Naive thymus-derived CD4-positive, alpha-beta T cell (primary cell): Measurements from ENCODE around the gene PDE4C. TPM values are rescaled to one million over a fixed set of nuclear protein-coding genes. Genes with fewer than 3 reads are reported as not detected.

Experiments
- ATAC-seq: fragments of 150-1000 bp; cut with Tn5 transposase; 2 replicates; pipeline ENCODE4 v1.10.0; 2021; ENCODE audit warnings: mild to moderate bottlenecking, moderate library complexity
- CTCF ChIA-PET: fragments of 350-600 bp; sonication (Branson Sonifier 250); formaldehyde crosslinking; loops from one replicate; lab custom pipeline; 2021; ENCODE audit warnings: antibody characterized with exemption; lab: Charles Lee
- POLR2A ChIA-PET: fragments of 350-600 bp; sonication (Branson Sonifier 250); formaldehyde crosslinking; loops from one replicate; lab custom pipeline; 2021; ENCODE audit warnings: antibody characterized with exemption, inconsistent platforms; lab: Charles Lee
- DNase-seq, 9 donors: peaks; one replicate each; pipeline versions ENCODE4 v3.0.0 to v3.0.0-alpha.2; 2020 to 2022; ENCODE audit warnings: mixed read lengths in 1 of 9
- H3K27ac ChIP-seq: one replicate; pipeline ENCODE4 v1.7.0; 2013; ENCODE audit warnings: mild to moderate bottlenecking, low read depth, low read length, moderate library complexity
- H3K27me3 ChIP-seq, 2 donors: one replicate each; pipeline ENCODE4 v1.7.0; 2013; ENCODE audit warnings: low read length in 2 of 2, mild to moderate bottlenecking in 2 of 2, moderate library complexity in 2 of 2; ENCODE audit not compliant: control insufficient read depth in 2 of 2, insufficient read depth in 2 of 2
- H3K36me3 ChIP-seq, 3 experiments: 1 replicate in 2 of 3; 2 replicates in 1 of 3; pipeline ENCODE4 v1.7.0; 2013; ENCODE audit warnings: low read length in 3 of 3, mild to moderate bottlenecking in 3 of 3, moderate library complexity in 1 of 3; ENCODE audit not compliant: insufficient read depth in 3 of 3, control insufficient read depth in 2 of 3
- H3K4me1 ChIP-seq, 2 donors: one replicate each; pipeline ENCODE4 v1.7.0; 2013; ENCODE audit warnings: low read length in 2 of 2, mild to moderate bottlenecking in 2 of 2, moderate library complexity in 1 of 2; ENCODE audit not compliant: control insufficient read depth in 2 of 2, insufficient read depth in 2 of 2
- H3K4me3 ChIP-seq: 2 replicates; pipeline ENCODE4 v1.7.0; 2013; ENCODE audit warnings: mild to moderate bottlenecking, low read length
- H3K9me3 ChIP-seq, 3 experiments: 1 replicate in 2 of 3; 2 replicates in 1 of 3; pipeline ENCODE4 v1.7.0; 2013; ENCODE audit warnings: low read length in 3 of 3; ENCODE audit not compliant: control insufficient read depth in 2 of 3
- H3K27ac Mint-ChIP-seq, 9 donors: one replicate each; pipeline ENCODE4 v1.8.0; 2020 to 2022; ENCODE audit warnings: mixed read lengths in 9 of 9, mild to moderate bottlenecking in 8 of 9, moderate library complexity in 5 of 9, inconsistent platforms in 2 of 9
- H3K27me3 Mint-ChIP-seq, 5 donors: one replicate each; pipeline ENCODE4 v1.8.0; 2021 to 2022; ENCODE audit warnings: mixed read lengths in 5 of 5, mild to moderate bottlenecking in 1 of 5
- H3K36me3 Mint-ChIP-seq, 5 donors: one replicate each; pipeline ENCODE4 v1.8.0; 2020 to 2022; ENCODE audit warnings: mixed read lengths in 5 of 5, mild to moderate bottlenecking in 3 of 5, inconsistent platforms in 1 of 5
- H3K4me1 Mint-ChIP-seq, 7 donors: one replicate each; pipeline ENCODE4 v1.8.0; 2020 to 2022; ENCODE audit warnings: mixed read lengths in 7 of 7, mild to moderate bottlenecking in 3 of 7, inconsistent platforms in 1 of 7
- H3K4me3 Mint-ChIP-seq, 10 donors: one replicate each; pipeline ENCODE4 v1.8.0; 2020 to 2022; ENCODE audit warnings: mild to moderate bottlenecking in 10 of 10, mixed read lengths in 10 of 10, moderate library complexity in 6 of 10, inconsistent platforms in 2 of 10
- H3K9me3 Mint-ChIP-seq, 11 donors: one replicate each; pipeline ENCODE4 v1.8.0; 2020 to 2022; ENCODE audit warnings: mixed read lengths in 11 of 11, mild to moderate bottlenecking in 4 of 11, inconsistent platforms in 1 of 11, moderate library complexity in 1 of 11
- intact Hi-C, 2 donors: fragments of 100-400 bp; cut with micrococcal nuclease; formaldehyde crosslinking; loops; one replicate each; pipeline ENCODE4 v1.15.1; 2023
- polyA plus RNA-seq, 2 donors: library from polyadenylated mRNA; unstranded; fragments of 300-500 nt; fragmentation: Illumina TruSeq; gene quantifications; one replicate each; pipeline ENCODE4 v1.2.3, GENCODE V29; 2021
- total RNA-seq, 6 experiments: library from RNA in 5 of 6; stranded (reverse) in 5 of 6; gene quantifications; 1 replicate in 5 of 6; 2 replicates in 1 of 6; pipeline ENCODE4 v1.2.3 and lab custom pipeline; 2021 to 2026

Gene PDE4C
- total and polyA plus RNA-seq, 7 experiments from 2014 or later: not detected

GRCh38 chr19:18251587-18252369 lies 25.5 kb upstream of the PDE4C start:
- Mint-ChIP-seq H3K36me3 (no peaks in the 10 kb centered on the region), H3K27ac (peak overlapping the region in 2 of 9 donors; percentile 2 to 62), H3K4me3 (no peak overlapping the region), H3K4me1 (peaks cover 0 to 7% (median 5%) of the 10 kb centered on the region in 7 donors), H3K27me3 (peaks cover 22 to 36% (median 34%) of the 10 kb centered on the region in 5 donors), H3K9me3 (no peaks in the 10 kb centered on the region)
- DNase-seq: peak; percentile 65 to 87 (median 77)
- Histone ChIP-seq H3K4me3 (no peak overlapping the region), H3K36me3 (no peaks in the 10 kb centered on the region), H3K4me1 (no peaks in the 10 kb centered on the region), H3K27ac (no peak overlapping the region), H3K27me3 (no peaks in the 10 kb centered on the region), H3K9me3 (no peaks in the 10 kb centered on the region)
- intact Hi-C loops: loop anchor here (1.0 to 2.0 kb wide), 10 partner anchors 43 to 313 kb away; partner anchors contain the start of gene RAB3A (in 1 of the 2)
- ChIA-PET POLR2A (interaction anchor here (1.0 to 1.8 kb wide), 4 partner anchors 17 to 392 kb away, joined by 3 to 6 read pairs (median 4); partner anchors contain the start of genes MPV17L2 and RPL18A), CTCF (interaction anchor here (0.5 to 7.4 kb wide), 25 partner anchors 9 to 747 kb away, joined by 3 to 95 read pairs (median 4); partner anchors contain the start of genes MPV17L2 and RAB3A)
- peak; percentile 90 for ATAC-seq

DNA sequence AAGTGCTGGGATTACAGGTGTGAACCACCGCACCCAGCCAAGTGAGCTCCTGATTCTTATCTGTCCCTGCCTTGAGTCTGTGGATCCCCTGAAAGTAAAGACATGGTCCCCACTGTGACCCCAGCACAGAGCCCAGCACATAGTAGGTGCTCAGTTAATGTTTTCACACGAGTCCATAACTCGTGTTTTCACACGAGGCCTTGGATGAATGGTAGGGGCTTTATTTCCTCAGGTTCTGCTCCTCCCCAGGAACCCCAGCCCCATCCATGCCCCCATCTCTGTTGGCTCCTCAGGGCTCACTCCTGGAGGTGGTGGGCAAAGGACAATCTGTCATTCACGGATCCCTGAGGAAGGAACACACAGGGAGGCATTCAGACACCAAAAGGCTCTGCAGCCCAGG lies 23.6 kb upstream of the PDE4C start:
- ChIA-PET POLR2A (interaction anchor here (1.0 to 1.6 kb wide), 3 partner anchors 27 to 88 kb away, joined by 4 to 5 read pairs (median 4); no protein-coding TSS in a partner anchor), CTCF (interaction anchor here (0.6 to 7.4 kb wide), 6 partner anchors 13 to 313 kb away, joined by 3 to 95 read pairs (median 4); partner anchors contain the start of genes MPV17L2 and RAB3A)
- Mint-ChIP-seq H3K27me3 (peaks cover 22 to 30% (median 29%) of the 10 kb centered on the region in 5 donors), H3K4me1 (peaks cover 0 to 6% (median 4%) of the 10 kb centered on the region in 7 donors), H3K27ac (no peak overlapping the region), H3K4me3 (no peak overlapping the region), H3K36me3 (no peaks in the 10 kb centered on the region), H3K9me3 (no peaks in the 10 kb centered on the region)
- ATAC-seq: no peak
- no peak for DNase-seq
- H3K27me3 ChIP-seq: no peaks in the 10 kb centered on the region
- H3K4me3 ChIP-seq: no peak overlapping the region
- no peaks in the 10 kb centered on the region for H3K4me1 ChIP-seq
- H3K9me3 ChIP-seq: no peaks in the 10 kb centered on the region
- intact Hi-C loops: loop anchor here in 1 of 2 donors (2.0 kb wide), 1 partner anchor 253 kb away; no protein-coding TSS in a partner anchor
- H3K36me3 ChIP-seq: no peaks in the 10 kb centered on the region
- H3K27ac ChIP-seq: no peak overlapping the region

- POLR2A ChIA-PET: no interaction called here
- H3K27ac Mint-ChIP-seq: no peak overlapping the region
Measured at GRCh38 chr19:18245297-18245696, 19.1 kb upstream of the PDE4C start.

DNA sequence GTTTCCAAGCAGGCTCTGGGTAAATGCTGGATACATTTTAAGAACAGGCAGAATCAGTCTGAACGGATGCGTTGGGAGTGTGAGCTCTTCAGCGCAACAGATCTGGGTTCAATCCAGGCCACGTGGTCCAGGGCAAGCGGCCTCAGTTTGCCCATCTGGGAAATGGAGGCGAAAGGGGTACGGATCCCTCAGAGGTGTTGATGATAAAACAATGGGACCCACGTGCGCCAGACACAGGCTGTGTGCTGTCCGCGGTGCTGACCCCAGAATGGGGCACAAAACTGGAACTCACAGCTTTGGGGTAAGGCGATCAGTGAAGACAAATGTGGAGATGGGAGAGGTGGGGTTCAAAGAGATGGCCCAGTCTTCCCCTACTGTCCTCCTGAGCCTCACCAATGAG lies 13.1 kb upstream of the PDE4C start:
- H3K27ac ChIP-seq: no peak overlapping the region
- H3K4me3 Mint-ChIP-seq: no peak overlapping the region
- no peaks in the 10 kb centered on the region for H3K36me3 ChIP-seq
- H3K4me3 ChIP-seq: no peak overlapping the region
- peaks cover 13 to 29% (median 22%) of the 10 kb centered on the region in 5 donors for H3K27me3 Mint-ChIP-seq
- peaks cover 0 to 6% of the 10 kb centered on the region in 2 donors for H3K27me3 ChIP-seq
- H3K27ac Mint-ChIP-seq: no peak overlapping the region
- POLR2A ChIA-PET: no interaction called here
- intact Hi-C loops: no loop called here
- H3K4me1 Mint-ChIP-seq: peaks cover 0 to 2% (median 0%) of the 10 kb centered on the region in 7 donors
- peaks cover 0 to 3% (median 0%) of the 10 kb centered on the region in 5 donors for H3K36me3 Mint-ChIP-seq
- no peaks in the 10 kb centered on the region for H3K9me3 ChIP-seq
- CTCF ChIA-PET: no interaction called here
- peaks cover 0 to 5% (median 0%) of the 10 kb centered on the region in 11 donors for H3K9me3 Mint-ChIP-seq
- DNase-seq (no peak), ATAC-seq (no peak)
- H3K4me1 ChIP-seq: no peaks in the 10 kb centered on the region

More at GRCh38 chr19:18245297-18245696, 19.1 kb upstream of the PDE4C start:
- no peaks in the 10 kb centered on the region for H3K36me3 ChIP-seq
- ATAC-seq (no peak), DNase-seq (no peak)
- CTCF ChIA-PET: interaction anchor here (1.2 kb wide), 1 partner anchor 165 kb away, joined by 6 read pairs; no protein-coding TSS in a partner anchor
- H3K4me1 ChIP-seq: no peaks in the 10 kb centered on the region
- Mint-ChIP-seq H3K27me3 (peaks cover 0 to 4% (median 0%) of the 10 kb centered on the region in 5 donors), H3K9me3 (no peaks in the 10 kb centered on the region), H3K4me3 (no peak overlapping the region), H3K4me1 (peaks cover 0 to 1% (median 0%) of the 10 kb centered on the region in 7 donors), H3K36me3 (no peaks in the 10 kb centered on the region)
- H3K27me3 ChIP-seq: no peaks in the 10 kb centered on the region
- intact Hi-C loops: no loop called here
- H3K4me3 ChIP-seq: no peak overlapping the region
- H3K9me3 ChIP-seq: no peaks in the 10 kb centered on the region
- H3K27ac ChIP-seq: no peak overlapping the region

GRCh38 chr19:18234194-18234593 lies 8.0 kb upstream of the PDE4C start:
- no peak for ATAC-seq
- peaks cover 47 to 65% (median 57%) of the 10 kb centered on the region in 5 donors for H3K27me3 Mint-ChIP-seq

DNA sequence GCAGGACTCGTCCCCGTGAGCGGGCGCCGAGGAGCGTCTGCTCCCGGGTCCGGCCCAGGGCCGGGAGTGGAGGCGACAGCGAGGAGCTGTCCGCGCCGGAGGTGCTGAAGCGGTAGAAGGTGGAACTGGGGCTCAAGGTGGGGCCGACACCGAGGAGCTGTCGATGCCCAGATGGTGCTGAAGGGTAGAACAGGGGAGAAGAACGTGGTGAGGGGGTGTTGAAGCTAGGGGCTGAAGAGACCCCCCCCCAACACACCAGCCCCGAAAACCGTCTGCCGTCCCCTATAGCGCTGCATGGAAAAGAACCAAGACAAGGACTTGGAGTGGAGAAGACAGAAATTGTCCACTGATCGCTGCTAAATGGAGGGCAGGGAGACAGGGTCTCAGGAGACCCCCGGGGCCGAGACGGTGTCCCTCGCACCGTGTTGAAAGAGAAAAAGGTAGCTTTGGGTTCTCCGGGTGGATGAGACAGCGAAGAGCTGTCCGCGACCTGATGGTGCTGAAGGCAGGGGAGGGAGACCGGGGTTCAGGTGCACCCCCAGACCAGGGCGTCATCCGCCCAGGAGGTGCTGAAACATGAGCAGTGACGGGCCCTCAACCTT lies 7.1 kb upstream of the PDE4C start:
- Histone ChIP-seq H3K4me3 (no peak overlapping the region), H3K27me3 (peaks cover 0 to 14% of the 10 kb centered on the region in 2 donors), H3K27ac (no peak overlapping the region), H3K9me3 (peaks cover 0 to 11% (median 0%) of the 10 kb centered on the region in 3 experiments), H3K4me1 (no peaks in the 10 kb centered on the region), H3K36me3 (no peaks in the 10 kb centered on the region)
- peak; percentile 71 for ATAC-seq
- CTCF ChIA-PET: interaction anchor here (1.3 kb wide), 1 partner anchor 9 kb away, joined by 3 read pairs; no protein-coding TSS in a partner anchor
- peaks cover 46 to 65% (median 57%) of the 10 kb centered on the region in 5 donors for H3K27me3 Mint-ChIP-seq
- POLR2A ChIA-PET: interaction anchor here (0.5 kb wide), 1 partner anchor 1431 kb away, joined by 4 read pairs; no protein-coding TSS in a partner anchor
- peak overlapping the region in 1 of 9 donors; percentile 39 for H3K27ac Mint-ChIP-seq
- peaks cover 0 to 17% (median 9%) of the 10 kb centered on the region in 11 donors for H3K9me3 Mint-ChIP-seq
- intact Hi-C loops: no loop called here
- H3K36me3 Mint-ChIP-seq: peaks cover 0 to 9% (median 6%) of the 10 kb centered on the region in 5 donors
- H3K4me3 Mint-ChIP-seq: peak overlapping the region in 1 of 10 donors; percentile 39
- H3K4me1 Mint-ChIP-seq: peaks cover 0 to 12% (median 0%) of the 10 kb centered on the region in 7 donors
- peak; percentile 27 to 74 (median 42) for DNase-seq

More at GRCh38 chr19:18234194-18234593, 8.0 kb upstream of the PDE4C start:
- Mint-ChIP-seq H3K36me3 (peaks cover 0 to 9% (median 6%) of the 10 kb centered on the region in 5 donors), H3K4me1 (peaks cover 0 to 12% (median 0%) of the 10 kb centered on the region in 7 donors), H3K27ac (no peak overlapping the region), H3K4me3 (no peak overlapping the region), H3K9me3 (peaks cover 0 to 17% (median 9%) of the 10 kb centered on the region in 11 donors)
- Histone ChIP-seq H3K9me3 (peaks cover 0 to 11% (median 0%) of the 10 kb centered on the region in 3 experiments), H3K27me3 (peaks cover 0 to 14% of the 10 kb centered on the region in 2 donors), H3K27ac (no peak overlapping the region), H3K4me3 (no peak overlapping the region), H3K4me1 (no peaks in the 10 kb centered on the region), H3K36me3 (no peaks in the 10 kb centered on the region)
- ChIA-PET CTCF (no interaction called here), POLR2A (no interaction called here)
- intact Hi-C loops: no loop called here
- DNase-seq: no peak
